GM18861 (cell line): ENCODE measurements around the gene TERB1.

ENCODE experiments used
- ATAC-seq: cut with Tn5 transposase; IDR thresholded peaks from one replicate; pipeline ENCODE4 v1.9.1; 2021; ENCODE audit not compliant: unreplicated experiment

TERB1 gene

DNA sequence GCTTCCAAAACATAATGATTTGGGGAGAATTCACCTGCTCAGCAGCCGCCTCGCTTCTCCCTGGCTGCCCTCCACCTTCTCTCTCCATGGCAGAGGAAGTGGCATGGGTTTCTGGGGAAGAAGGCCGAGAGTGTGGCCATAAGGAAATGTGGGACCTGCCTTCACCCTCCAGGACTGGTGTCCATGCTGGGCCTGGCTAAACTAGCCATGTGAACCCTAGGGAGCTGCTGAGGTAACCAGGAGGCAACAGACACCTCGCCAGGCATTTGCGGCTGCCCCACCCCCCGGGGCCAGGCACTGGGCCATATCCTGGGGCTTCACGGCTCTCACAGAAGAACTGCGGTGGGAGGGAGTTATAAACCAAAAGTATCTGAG lies 94.9 kb downstream of the TERB1 start:
- no peak for ATAC-seq

DNA sequence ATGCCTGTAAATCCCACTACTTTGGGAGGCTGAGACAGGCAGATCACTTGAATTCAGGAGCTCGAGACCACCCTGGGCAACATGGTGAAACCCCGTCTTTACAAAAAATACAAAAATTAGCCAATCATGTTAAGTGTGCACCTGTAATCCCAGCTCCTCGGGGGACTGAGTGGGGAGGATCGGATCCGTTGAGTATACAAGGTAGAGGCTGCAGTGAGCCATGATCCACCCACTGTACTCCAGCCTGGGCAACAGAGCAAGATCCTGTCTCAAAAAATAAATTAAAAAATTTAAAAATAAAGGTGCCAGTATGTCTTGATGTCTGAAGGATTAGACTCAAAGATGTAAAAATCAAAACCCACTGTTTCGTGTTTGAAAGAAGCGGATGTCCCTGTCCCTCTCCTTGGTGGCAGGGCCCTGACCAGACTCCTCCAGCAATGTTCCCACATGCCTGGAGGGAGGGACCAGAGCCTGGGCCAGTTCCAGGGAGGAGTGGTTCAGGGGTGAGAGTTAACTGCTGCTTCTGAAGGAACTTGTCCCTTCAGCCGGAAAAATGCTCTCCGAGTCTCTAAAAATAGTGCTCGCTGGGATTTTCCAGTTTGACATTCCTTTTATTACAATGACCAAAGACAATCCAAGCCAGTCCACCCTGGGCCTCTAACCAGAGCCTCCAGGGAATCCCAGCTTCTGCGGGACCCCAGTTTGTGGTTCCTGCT lies 95.4 kb downstream of the TERB1 start:
- no peak for ATAC-seq
